Nephron progenitor cell (in vitro differentiated cells): ENCODE data around the gene CRELD2.

Experiments
- DNase-seq: peaks from one replicate; pipeline ENCODE4 v3.0.0; 2021
- H3K27ac Mint-ChIP-seq: 2 replicates; pipeline ENCODE4 v1.8.0; 2021; ENCODE audit warnings: mild to moderate bottlenecking, moderate library complexity, mixed read lengths
- H3K27me3 Mint-ChIP-seq: 2 replicates; pipeline ENCODE4 v1.8.0; 2021; ENCODE audit warnings: mild to moderate bottlenecking, low read depth, mixed read lengths; ENCODE audit not compliant: poor library complexity
- H3K36me3 Mint-ChIP-seq: 2 replicates; pipeline ENCODE4 v1.8.0; 2021; ENCODE audit warnings: low read depth, mixed read lengths
- H3K4me1 Mint-ChIP-seq: 2 replicates; pipeline ENCODE4 v1.8.0; 2021; ENCODE audit warnings: mixed read lengths
- H3K4me3 Mint-ChIP-seq: 2 replicates; pipeline ENCODE4 v1.8.0; 2021; ENCODE audit warnings: mild to moderate bottlenecking, moderate library complexity, mixed read lengths
- H3K9me3 Mint-ChIP-seq: 2 replicates; pipeline ENCODE4 v1.8.0; 2021; ENCODE audit warnings: mild to moderate bottlenecking, moderate library complexity, mixed read lengths
- CTCF ChIP-seq: fragments of 200-600 bp; sonication (generic); IDR thresholded peaks from 2 replicates; pipeline ENCODE4 v1.5.0; 2021; ENCODE audit warnings: antibody characterized with exemption

Gene CRELD2

GRCh38 chr22:49965091-49966040 lies 46.9 kb downstream of the CRELD2 start:
- Mint-ChIP-seq H3K9me3 (no peaks in the 10 kb centered on the region), H3K4me1 (peaks cover 37% of the 10 kb centered on the region), H3K27ac (no peak overlapping the region), H3K4me3 (no peak overlapping the region), H3K27me3 (peaks cover 3% of the 10 kb centered on the region), H3K36me3 (no peaks in the 10 kb centered on the region)
- TF ChIP-seq CTCF, result no peak
- DNase-seq, result no peak

- H3K4me1 Mint-ChIP-seq, result peaks cover 42% of the 10 kb centered on the region
- no peak overlapping the region for H3K4me3 Mint-ChIP-seq
- peaks cover 12% of the 10 kb centered on the region for H3K27me3 Mint-ChIP-seq
- H3K36me3 Mint-ChIP-seq, result no peaks in the 10 kb centered on the region
- no peak for DNase-seq
- TF ChIP-seq CTCF, result no peak
- no peaks in the 10 kb centered on the region for H3K9me3 Mint-ChIP-seq
- no peak overlapping the region for H3K27ac Mint-ChIP-seq
Observed at GRCh38 chr22:49966041-49966773, 47.8 kb downstream of the CRELD2 start.

GRCh38 chr22:49966774-49967705 lies 48.6 kb downstream of the CRELD2 start:
- no peak overlapping the region for H3K27ac Mint-ChIP-seq
- peaks cover 42% of the 10 kb centered on the region for H3K4me1 Mint-ChIP-seq
- peaks cover 12% of the 10 kb centered on the region for H3K27me3 Mint-ChIP-seq
- TF ChIP-seq CTCF, result no peak
- no peak overlapping the region for H3K4me3 Mint-ChIP-seq
- no peaks in the 10 kb centered on the region for H3K36me3 Mint-ChIP-seq
- H3K9me3 Mint-ChIP-seq, result no peaks in the 10 kb centered on the region
- DNase-seq, result peak; percentile 38

- no peaks in the 10 kb centered on the region for H3K9me3 Mint-ChIP-seq
- TF ChIP-seq CTCF, result no peak
- DNase-seq, result peak; percentile 18
- H3K4me1 Mint-ChIP-seq, result peaks cover 42% of the 10 kb centered on the region
- H3K36me3 Mint-ChIP-seq, result no peaks in the 10 kb centered on the region
- H3K27ac Mint-ChIP-seq, result peak overlapping the region; percentile 85
- H3K4me3 Mint-ChIP-seq, result no peak overlapping the region
- peaks cover 12% of the 10 kb centered on the region for H3K27me3 Mint-ChIP-seq
Observed at GRCh38 chr22:49967706-49968208, 49.3 kb downstream of the CRELD2 start.

- H3K4me1 Mint-ChIP-seq, result peaks cover 37% of the 10 kb centered on the region
- no peak for DNase-seq
- H3K36me3 Mint-ChIP-seq, result no peaks in the 10 kb centered on the region
- H3K27ac Mint-ChIP-seq, result no peak overlapping the region
- H3K4me3 Mint-ChIP-seq, result no peak overlapping the region
- H3K27me3 Mint-ChIP-seq, result peaks cover 12% of the 10 kb centered on the region
- H3K9me3 Mint-ChIP-seq, result no peaks in the 10 kb centered on the region
- no peak for TF ChIP-seq CTCF
Observed at GRCh38 chr22:49968313-49968830, 49.9 kb downstream of the CRELD2 start.
